ENCODE results near the gene CHRNB4.

GRCh38 chr15:78605680-78606079, 35.3 kb downstream of the CHRNB4 start:
- TF ChIP-seq CTCF (conservative IDR thresholded peaks at IDR 0.05 in 1 of 2, IDR thresholded peaks at IDR 0.05 in 1 of 2; ENCODE audit: extremely low read depth in 1 of 2, insufficient read depth in 1 of 2, low read depth in 1 of 2, low read length in 2 of 2) (no peak), EZH2 (IDR thresholded peaks at IDR 0.05; ENCODE audit: borderline replicate concordance, low read length) (no peak)

All from mammary epithelial cell (primary cell).